Measurements from ENCODE around the gene SIL1.

SIL1 gene

GRCh38 chr5:138903130-138903775, 294.9 kb downstream of the SIL1 start:
- DNase-seq, result no peak

- DNase-seq, result no peak
Measured at GRCh38 chr5:138901716-138902115, 296.5 kb downstream of the SIL1 start.

DNA sequence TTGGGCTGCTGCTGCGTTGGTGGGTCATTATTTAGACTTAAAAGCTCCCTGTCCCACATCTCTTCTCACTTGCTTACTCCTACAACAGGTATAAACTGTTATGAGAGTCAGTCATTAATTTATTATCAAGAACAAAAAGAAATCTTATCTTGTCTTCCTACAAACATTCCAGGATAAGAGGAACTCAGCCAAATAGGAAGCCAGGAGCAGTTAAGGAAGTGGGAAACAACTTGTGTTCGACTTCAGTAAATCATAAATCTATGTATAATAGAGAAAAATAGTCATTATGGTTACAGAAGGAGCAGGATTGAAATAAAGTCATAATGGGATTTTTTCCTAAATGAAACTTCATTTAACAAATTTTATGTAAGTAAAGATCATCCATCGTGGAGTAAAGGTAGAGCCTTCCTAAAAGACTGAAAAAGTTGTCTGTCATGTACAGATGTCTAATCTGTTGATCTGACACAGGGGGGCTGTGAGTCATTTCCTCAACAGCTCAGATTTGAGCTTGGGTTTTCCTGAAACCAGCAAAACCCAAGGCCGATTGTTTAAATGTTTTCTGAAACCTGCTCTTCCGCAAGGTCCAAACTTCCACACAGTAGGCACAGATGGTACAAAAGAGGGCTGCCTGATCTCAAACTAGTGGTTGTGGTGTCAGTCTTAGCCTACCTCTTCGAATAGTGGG, 297.7 kb downstream of the SIL1 start:
- DNase-seq, result no peak

DNA sequence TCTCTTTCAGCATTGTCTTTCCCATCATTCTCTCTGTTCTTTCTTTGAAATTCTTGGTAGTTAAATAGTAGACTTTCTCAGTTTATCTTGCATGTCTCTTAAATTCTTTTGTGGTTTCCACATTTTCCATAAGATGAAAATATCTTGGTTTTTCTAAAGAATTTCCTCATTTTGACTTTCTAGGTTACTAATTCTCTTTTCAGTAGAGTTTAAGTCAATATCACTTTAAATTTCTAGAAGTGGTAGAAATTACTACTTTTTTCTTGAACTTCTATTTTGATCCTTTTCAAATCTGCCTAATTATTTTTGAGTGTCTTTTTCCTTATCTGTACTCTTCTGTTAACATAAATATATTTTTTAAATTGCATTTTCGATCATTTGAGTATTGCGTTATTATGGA, 299.4 kb downstream of the SIL1 start:
- no peak for DNase-seq

DNA sequence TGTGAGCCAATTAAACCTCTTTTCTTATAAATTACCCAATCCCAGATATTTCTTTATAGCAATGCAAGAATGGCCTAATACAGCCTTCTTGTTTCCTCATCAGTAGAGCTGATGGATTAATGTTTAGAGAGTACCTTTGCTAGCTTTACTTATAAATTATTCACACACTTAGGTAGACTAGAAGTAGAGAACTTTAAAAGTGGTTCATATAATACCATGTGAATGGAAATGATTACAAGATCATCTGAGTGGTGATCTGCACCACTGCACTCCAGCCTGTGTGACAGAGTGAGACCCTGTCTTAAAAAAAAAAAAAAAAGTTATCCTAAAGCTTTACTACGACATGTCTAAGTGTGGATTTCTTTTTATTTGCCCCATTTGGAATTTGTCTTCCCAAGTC, 299.9 kb downstream of the SIL1 start:
- DNase-seq, result no peak

All from CD4-positive, alpha-beta T cell treated with Interleukin-4 for 1 hour (primary cell).